Measurements from ENCODE around the gene DAPK1.

- TF ChIP-seq CTCF (IDR thresholded peaks at IDR 0.05) (no peak), POLR2A (IDR thresholded peaks at IDR 0.05) (no peak)
Observed at GRCh38 chr9:87622098-87622497, 124.4 kb downstream of the DAPK1 start.

Data from testis (tissue), 2 donors.